Measurements from ENCODE around the gene CLDN5. TPM values are rescaled to one million over a fixed set of nuclear protein-coding genes. Genes with fewer than 3 reads are reported as not detected.

Gene CLDN5
- total and polyA plus RNA-seq, 2 of the 4 experiments (the other 2 are of a cell fraction) = 0.18 to 0.21 TPM

GRCh38 chr22:19480789-19481188 is 43.4 kb downstream of the CLDN5 start:
- Histone ChIP-seq H3K9me3 (ENCODE audit: control insufficient read depth, insufficient read depth, low read length) (no peaks in the 10 kb centered on the region), H3K4me2 (ENCODE audit: low read depth, low read length) (peak overlapping the region; percentile 5; the same call in 1 of the 2 replicates), H2AK9ac (replicated peaks; ENCODE audit: low read depth, low read length, poor library complexity) (no peak overlapping the region), H3K56ac (ENCODE audit: extremely low read depth, insufficient read depth, low read length) (no peak overlapping the region), H3K14ac (replicated peaks; ENCODE audit: low read depth, low read length) (no peak overlapping the region), H2AK5ac (ENCODE audit: low read depth, low read length) (no peak overlapping the region), H3K4me1 (ENCODE audit: control insufficient read depth, insufficient read depth, low read length) (peaks cover 3% of the 10 kb centered on the region), H2BK15ac (ENCODE audit: low read depth, low read length) (no peak overlapping the region), H2AFZ (replicated peaks; ENCODE audit: low read length, poor library complexity) (no peak overlapping the region), H3K18ac (ENCODE audit: low read depth, low read length) (no peak overlapping the region), H3K23ac (ENCODE audit: low read depth, low read length) (no peak overlapping the region), H3K4ac (ENCODE audit: low read depth, low read length) (no peak overlapping the region), H3K79me1 (ENCODE audit: low read depth in 1 of 2, low read length in 2 of 2) (peaks cover 17 to 45% of the 10 kb centered on the region in 2 experiments; a peak in 3 of 4 replicates), H4K5ac (ENCODE audit: low read depth, low read length) (no peak overlapping the region), H4K91ac (ENCODE audit: insufficient read depth, low read depth, low read length) (no peak overlapping the region), H4K20me1 (ENCODE audit: insufficient read depth, low read length) (peaks cover 15% of the 10 kb centered on the region), H3K9me1 (ENCODE audit: insufficient read depth, low read length) (peaks cover 3% of the 10 kb centered on the region; the same call in 1 of the 2 replicates), H3K27me3 (ENCODE audit: control insufficient read depth, insufficient read depth, low read length) (no peaks in the 10 kb centered on the region), H3K4me3 (ENCODE audit: insufficient read depth, low read depth, low read length) (no peak overlapping the region), H2BK20ac (ENCODE audit: low read depth, low read length) (no peak overlapping the region), H2BK120ac (ENCODE audit: low read depth, low read length) (no peak overlapping the region), H2BK5ac (ENCODE audit: low read depth, low read length, poor library complexity, severe bottlenecking) (no peak overlapping the region), H3K9ac (ENCODE audit: low read depth, low read length) (no peak overlapping the region), H3K36me3 (ENCODE audit: control insufficient read depth, insufficient read depth, low read length) (peaks cover 3% of the 10 kb centered on the region; the same call in 1 of the 2 replicates), H4K8ac (ENCODE audit: low read depth in 2 of 2, low read length in 2 of 2) (no peak overlapping the region), H3K27ac (ENCODE audit: insufficient read depth, low read length) (no peak overlapping the region)
- TF ChIP-seq RAD21 (IDR thresholded peaks at IDR 0.05; ENCODE audit: low read length) (no peak), MAFK (IDR thresholded peaks at IDR 0.05; ENCODE audit: low read depth, low read length) (no peak), CTCF (conservative IDR thresholded peaks at IDR 0.05; ENCODE audit: low read depth, low read length) (no peak), MXI1 (IDR thresholded peaks at IDR 0.05; ENCODE audit: borderline replicate concordance, low read depth, low read length) (no peak), FOS (IDR thresholded peaks at IDR 0.05; ENCODE audit: low read depth, low read length) (no peak), SMC3 (IDR thresholded peaks at IDR 0.05; ENCODE audit: low read depth, low read length) (no peak), CEBPB (IDR thresholded peaks at IDR 0.05; ENCODE audit: low read depth, low read length) (no peak), RFX5 (IDR thresholded peaks at IDR 0.05; ENCODE audit: low read depth, low read length) (no peak), BHLHE40 (IDR thresholded peaks at IDR 0.05; ENCODE audit: low read depth, low read length) (no peak), CHD1 (IDR thresholded peaks at IDR 0.05; ENCODE audit: low read depth, low read length) (no peak)
- ChIA-PET POLR2A (ENCODE audit: unreplicated experiment) (no interaction called here), CTCF (no interaction called here)
- dilution Hi-C loops (cut with HindIII; ENCODE audit: low sequenced_read_pairs, unreplicated experiment) = no loop called here
- in situ Hi-C loops (cut with MboI; ENCODE audit: low sequenced_read_pairs) = no loop called here
- intact Hi-C loops (cut with micrococcal nuclease) = no loop called here
- DNase-seq (no peak), ATAC-seq (ENCODE audit: low read depth) (no peak)
- BruUV-seq (replicated peaks) = no TSS peak
- WGBS, 2 experiments (ENCODE audit: extremely low coverage in 2 of 2, insufficient read length in 1 of 2) = 47% methylated on average over 3 of the region's 10 CpGs; no CpG with 5 or more reads in 1 of the 2 experiments
